NOMO-1 treated with DMSO at 0.1 percent for 48 hours (cell line): ENCODE measurements around the gene CTAG1A.
"Not testable (repeated sequence)": the region's sequence is repeated elsewhere in the genome, so short reads cannot be mapped to it uniquely, and the experiment has no call there.

Experiments used
- DNase-seq: peaks from one replicate; lab custom pipeline; 2025; ENCODE audit not compliant: unreplicated experiment; lab: John Stamatoyannopoulos, UW

CTAG1A gene

GRCh38 chrX:154584585-154585183, at the start of gene CTAG1A:
CTAG1A (plus strand) TSS chrX:154585133; CDS start chrX:154585207, 74 bp downstream.
- not testable (repeated sequence) for DNase-seq

- DNase-seq: no peak
These were observed 49.0 kb upstream of the CTAG1A start for GRCh38 chrX:154535892-154536291.

- no peak for DNase-seq
These were observed 45.9 kb upstream of the CTAG1A start for GRCh38 chrX:154539077-154539476.

- DNase-seq: not testable (repeated sequence)
These were observed 44.6 kb upstream of the CTAG1A start for GRCh38 chrX:154540365-154540764.

- no peak for DNase-seq
These were observed 43.9 kb upstream of the CTAG1A start for GRCh38 chrX:154540897-154541535.

- DNase-seq: no peak
These were observed 43.4 kb upstream of the CTAG1A start for GRCh38 chrX:154541589-154541895.

GRCh38 chrX:154541896-154542722, 42.8 kb upstream of the CTAG1A start:
- peak; percentile 72 for DNase-seq

- DNase-seq: peak; percentile 84
These were observed 42.1 kb upstream of the CTAG1A start for GRCh38 chrX:154542723-154543424.

- DNase-seq: no peak
These were observed 39.2 kb upstream of the CTAG1A start for GRCh38 chrX:154545673-154546274.

- DNase-seq: peak; percentile 43
These were observed 38.3 kb upstream of the CTAG1A start, which contains the start of gene G6PD for GRCh38 chrX:154546354-154547244. G6PD (minus strand) TSS chrX:154546846; CDS start chrX:154546155, 691 bp downstream.

GRCh38 chrX:154547245-154548027, 37.5 kb upstream of the CTAG1A start, which contains the start of gene IKBKG:
IKBKG (plus strand) TSS chrX:154547620; CDS start chrX:154552003, 4,383 bp downstream.
- DNase-seq: peak; percentile 72

- DNase-seq: no peak
These were observed 37.0 kb upstream of the CTAG1A start for GRCh38 chrX:154548028-154548316.

GRCh38 chrX:154549766-154550165, 35.2 kb upstream of the CTAG1A start:
- DNase-seq: no peak

GRCh38 chrX:154552112-154552806, 32.7 kb upstream of the CTAG1A start:
- not testable (repeated sequence) for DNase-seq

GRCh38 chrX:154558060-154558690, 26.8 kb upstream of the CTAG1A start:
- not testable (repeated sequence) for DNase-seq

GRCh38 chrX:154558896-154559295, 26.0 kb upstream of the CTAG1A start:
- not testable (repeated sequence) for DNase-seq

GRCh38 chrX:154560326-154560725, 24.6 kb upstream of the CTAG1A start:
- DNase-seq: not testable (repeated sequence)

GRCh38 chrX:154562295-154562694, 22.6 kb upstream of the CTAG1A start:
- DNase-seq: not testable (repeated sequence)
